Effector CD8-positive, alpha-beta T cell (primary cell): ENCODE data around the gene GPER1.

Source experiments
- DNase-seq: peaks from one replicate; lab custom pipeline; 2025; lab: John Stamatoyannopoulos, UW

Gene GPER1

GRCh38 chr7:1090236-1090635 is 2.3 kb downstream of the GPER1 start:
- DNase-seq: no peak

- DNase-seq: no peak
These were observed 3.1 kb downstream of the GPER1 start for GRCh38 chr7:1090686-1091643.

DNA sequence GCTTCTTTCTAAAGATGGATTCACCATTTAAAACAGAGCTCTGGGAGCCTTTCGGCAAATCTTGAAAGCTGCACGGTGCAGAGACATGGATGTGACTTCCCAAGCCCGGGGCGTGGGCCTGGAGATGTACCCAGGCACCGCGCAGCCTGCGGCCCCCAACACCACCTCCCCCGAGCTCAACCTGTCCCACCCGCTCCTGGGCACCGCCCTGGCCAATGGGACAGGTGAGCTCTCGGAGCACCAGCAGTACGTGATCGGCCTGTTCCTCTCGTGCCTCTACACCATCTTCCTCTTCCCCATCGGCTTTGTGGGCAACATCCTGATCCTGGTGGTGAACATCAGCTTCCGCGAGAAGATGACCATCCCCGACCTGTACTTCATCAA is 3.7 kb downstream of the GPER1 start:
- DNase-seq: no peak

DNA sequence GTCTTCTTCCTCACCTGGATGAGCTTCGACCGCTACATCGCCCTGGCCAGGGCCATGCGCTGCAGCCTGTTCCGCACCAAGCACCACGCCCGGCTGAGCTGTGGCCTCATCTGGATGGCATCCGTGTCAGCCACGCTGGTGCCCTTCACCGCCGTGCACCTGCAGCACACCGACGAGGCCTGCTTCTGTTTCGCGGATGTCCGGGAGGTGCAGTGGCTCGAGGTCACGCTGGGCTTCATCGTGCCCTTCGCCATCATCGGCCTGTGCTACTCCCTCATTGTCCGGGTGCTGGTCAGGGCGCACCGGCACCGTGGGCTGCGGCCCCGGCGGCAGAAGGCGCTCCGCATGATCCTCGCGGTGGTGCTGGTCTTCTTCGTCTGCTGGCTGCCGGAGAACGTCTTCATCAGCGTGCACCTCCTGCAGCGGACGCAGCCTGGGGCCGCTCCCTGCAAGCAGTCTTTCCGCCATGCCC is 4.3 kb downstream of the GPER1 start:
- DNase-seq: no peak

GRCh38 chr7:1092806-1093501 is 5.0 kb downstream of the GPER1 start:
- no peak for DNase-seq

DNA sequence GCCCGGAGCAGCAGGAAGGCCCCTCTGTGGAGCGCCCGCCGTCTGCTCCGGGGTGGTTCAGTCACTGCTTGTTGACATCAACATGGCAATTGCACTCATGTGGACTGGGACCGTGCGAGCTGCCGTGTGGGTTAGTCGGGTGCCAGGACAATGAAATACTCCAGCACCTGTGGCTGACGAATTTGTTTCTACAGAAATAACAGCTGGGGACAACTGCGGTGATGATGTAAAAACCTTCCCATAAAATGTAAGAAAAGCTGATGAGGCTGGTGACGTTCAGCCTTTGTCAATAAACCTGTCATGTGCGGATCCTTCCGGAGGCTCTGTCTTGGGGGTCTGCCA is 5.6 kb downstream of the GPER1 start:
- no peak for DNase-seq

DNA sequence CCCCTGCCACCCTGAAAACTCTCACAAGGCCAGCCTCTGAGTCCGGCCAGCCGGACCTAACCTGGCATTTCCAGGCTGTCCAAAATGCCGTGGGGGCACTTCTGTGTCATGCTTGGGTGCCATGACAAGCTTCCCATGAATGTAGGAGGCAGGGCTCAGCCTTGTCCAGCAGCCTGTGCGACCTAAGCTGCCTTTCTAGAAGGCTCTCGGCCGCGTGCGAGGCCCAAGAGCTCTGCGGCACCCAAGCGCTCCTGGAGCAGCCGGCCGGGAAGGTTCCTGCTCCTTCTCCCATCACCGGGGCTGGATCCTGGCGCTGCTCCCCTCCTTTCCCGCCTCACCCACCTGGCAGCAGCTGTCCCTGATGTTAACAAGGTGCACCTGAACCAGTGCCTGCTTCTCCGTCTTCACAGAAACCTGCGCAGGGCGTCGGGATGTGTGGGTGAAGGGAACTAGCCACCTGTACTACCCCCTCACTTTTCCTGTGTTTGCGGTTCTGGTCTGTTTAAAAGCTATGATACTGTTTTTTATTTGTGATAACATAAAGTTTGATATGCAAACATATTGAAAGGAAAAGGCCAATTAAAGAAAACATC is 6.1 kb downstream of the GPER1 start:
- no peak for DNase-seq

DNA sequence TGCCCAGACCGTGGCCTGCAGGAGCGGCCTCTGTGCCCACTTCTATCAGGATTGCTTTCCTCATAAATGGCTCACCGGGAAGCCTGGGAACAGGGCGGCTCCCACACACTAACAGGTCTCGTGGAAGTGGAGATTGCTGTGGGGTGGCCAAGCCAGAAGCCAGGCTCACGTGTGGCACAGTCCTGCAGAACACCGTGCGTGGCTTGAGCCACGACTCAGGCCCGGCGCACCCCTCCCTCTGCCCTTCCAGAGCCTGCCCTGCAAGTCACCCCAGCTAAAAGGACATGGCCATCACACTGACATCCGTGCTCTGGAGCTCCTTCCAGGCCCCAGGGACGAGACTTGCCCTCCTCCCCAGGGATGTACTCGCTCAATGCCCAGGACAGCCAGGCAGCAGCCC is 7.0 kb downstream of the GPER1 start:
- DNase-seq: no peak

- no peak for DNase-seq
These were observed 7.8 kb downstream of the GPER1 start for GRCh38 chr7:1095621-1096155.

GRCh38 chr7:1096156-1097119 is 8.5 kb downstream of the GPER1 start:
- no peak for DNase-seq

GRCh38 chr7:1097120-1097504 is 9.2 kb downstream of the GPER1 start:
- DNase-seq: no peak

DNA sequence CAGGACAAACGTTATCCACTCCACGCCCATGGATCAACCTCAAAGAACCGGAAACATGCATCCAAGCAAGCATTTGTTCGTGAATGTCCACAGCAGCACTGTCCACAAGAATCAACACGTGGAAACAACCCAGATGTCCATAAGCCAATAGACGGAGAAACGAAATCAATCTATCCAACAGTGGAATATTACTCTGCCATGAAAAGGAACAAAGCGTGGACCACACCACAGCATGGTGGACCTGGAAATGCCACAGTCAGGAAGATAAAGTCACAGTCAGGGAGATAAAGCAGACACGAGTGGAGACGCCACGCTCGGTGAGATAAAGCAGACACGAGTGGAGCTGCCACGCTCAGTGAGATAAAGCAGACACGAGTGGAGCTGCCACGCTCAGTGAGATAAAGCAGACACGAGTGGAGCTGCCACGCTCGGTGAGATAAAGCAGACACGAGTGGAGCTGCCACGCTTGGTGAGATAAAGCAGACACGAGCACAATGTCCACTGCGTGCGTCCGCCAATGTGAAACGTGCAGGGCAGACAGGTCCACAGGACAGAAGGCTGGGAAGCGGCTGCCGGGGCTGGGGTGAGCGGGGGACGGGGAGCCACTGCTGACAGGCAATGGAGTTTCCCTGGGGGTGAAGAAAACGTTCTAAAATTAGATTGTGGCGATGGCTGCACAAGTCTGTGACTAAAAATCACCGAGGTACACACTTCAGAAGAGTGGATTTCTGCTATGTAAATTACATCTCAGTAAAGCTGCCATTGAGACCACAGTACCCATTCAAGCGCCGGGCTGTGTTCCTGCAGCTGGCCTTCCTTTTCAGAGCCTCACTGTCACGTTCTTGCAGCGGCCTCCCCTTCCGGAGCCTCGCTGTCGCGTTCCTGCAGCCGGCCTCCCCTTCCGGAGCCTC is 10.6 kb downstream of the GPER1 start:
- no peak for DNase-seq

- no peak for DNase-seq
These were observed 11.2 kb downstream of the GPER1 start for GRCh38 chr7:1099154-1099542.

GRCh38 chr7:1099637-1100036 is 11.7 kb downstream of the GPER1 start:
- DNase-seq: no peak

GRCh38 chr7:1100386-1100785 is 12.5 kb downstream of the GPER1 start:
- DNase-seq: no peak

DNA sequence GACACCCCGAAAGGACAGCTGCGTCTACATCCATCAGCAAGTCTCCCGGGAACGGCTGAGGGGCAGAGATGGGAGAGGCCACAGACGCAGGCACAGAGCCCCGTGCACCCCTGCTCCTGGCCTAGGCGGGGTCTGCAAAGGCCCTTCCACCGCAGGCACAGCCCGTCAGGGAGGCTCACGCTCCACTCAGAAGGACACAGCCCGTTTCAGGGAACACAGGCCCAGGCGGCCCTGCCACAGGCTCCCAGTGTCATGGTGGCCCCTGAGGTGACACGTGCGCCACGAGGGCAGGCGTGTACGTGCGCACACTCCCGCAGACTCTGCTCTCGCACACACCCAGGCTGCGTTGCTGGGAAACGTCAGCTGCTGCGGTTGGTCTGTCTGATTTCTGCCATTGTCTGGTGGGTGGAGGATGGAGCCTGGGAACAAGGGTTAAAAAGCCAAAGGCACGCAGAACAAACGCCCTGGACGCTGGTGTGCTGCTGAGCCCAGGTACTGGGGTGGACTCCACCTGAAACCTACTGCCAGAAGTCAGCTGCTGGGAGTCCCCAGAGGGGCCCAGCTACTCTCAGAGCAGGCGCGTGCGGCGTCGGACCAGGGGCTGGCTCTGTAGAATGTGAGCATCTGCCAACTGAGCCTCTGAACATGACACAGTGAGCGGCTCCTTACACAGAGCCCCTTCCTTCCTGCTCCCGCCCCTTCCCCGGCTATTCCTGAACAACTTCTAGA is 13.1 kb downstream of the GPER1 start:
- DNase-seq: no peak

DNA sequence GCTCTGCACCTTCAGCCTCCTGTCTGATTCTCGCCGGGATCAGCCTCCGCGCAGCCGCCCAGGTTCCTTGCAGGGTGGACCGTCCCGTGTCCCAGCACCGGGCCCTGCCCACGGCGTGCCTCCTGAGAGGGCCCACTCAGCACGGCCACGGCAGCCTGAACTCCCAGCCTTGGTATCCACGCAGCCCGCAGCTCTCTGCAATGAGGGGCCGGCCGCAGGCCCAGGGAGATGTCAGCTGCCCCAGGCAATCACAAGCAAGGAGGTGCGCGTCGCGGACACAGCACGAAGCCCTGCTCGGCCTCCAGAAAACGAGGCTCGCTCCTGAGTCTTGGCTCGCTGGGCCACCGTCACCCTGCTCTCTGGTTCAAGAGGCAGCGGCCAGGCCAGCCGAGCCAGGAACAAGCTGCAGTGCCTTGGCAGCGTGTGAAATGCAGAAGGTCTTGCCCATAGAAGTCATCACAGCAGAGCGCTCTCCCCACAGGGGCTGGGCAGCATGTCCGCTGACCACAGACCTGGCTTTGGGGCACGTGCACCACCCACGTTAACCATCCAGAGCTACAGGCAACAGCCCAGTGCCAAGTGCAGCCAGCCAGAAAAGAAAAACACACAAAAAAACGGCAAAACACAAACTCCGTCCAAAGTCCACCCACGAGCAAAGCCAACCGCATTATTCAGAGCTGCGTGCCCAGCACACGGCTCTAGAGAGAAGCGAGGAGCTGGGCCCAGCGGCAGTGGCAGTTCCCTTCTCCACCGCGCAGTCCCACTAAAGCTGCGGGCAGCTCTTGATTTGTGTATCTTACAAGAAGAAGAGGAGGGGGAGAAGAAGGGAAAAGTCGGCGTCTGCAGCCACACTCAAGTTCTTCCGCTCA is 13.9 kb downstream of the GPER1 start:
- no peak for DNase-seq

GRCh38 chr7:1103009-1103788 is 15.3 kb downstream of the GPER1 start:
- no peak for DNase-seq
